K562 (cell line): Measurements from ENCODE around the gene TMC4. TPM values are rescaled to one million over a fixed set of nuclear protein-coding genes. Genes with fewer than 3 reads are reported as not detected.

ENCODE experiments used
- CC2D1A ChIP-seq: fragments of 450-650 bp; IDR thresholded peaks from 2 replicates; pipeline ENCODE4 v1.6.1; 2017; ENCODE audit warnings: mild to moderate bottlenecking
- FIP1L1 ChIP-seq: fragments of 200-400 bp; formaldehyde crosslinking; IDR thresholded peaks from 2 replicates; pipeline ENCODE4 v1.6.1; 2018; ENCODE audit warnings: mild to moderate bottlenecking, low read depth, low read length; ENCODE audit not compliant: poor library complexity, severe bottlenecking
- KDM5B ChIP-seq: fragments of 200-600 bp; sonication (generic); IDR thresholded peaks from 2 replicates; pipeline ENCODE4 v1.6.1; 2012; ENCODE audit warnings: low read depth, mild to moderate bottlenecking, moderate library complexity, low read length, control low read depth, inconsistent platforms; ENCODE audit not compliant: insufficient replicate concordance
- MAZ ChIP-seq, 2 experiments: fragments of 450-650 bp in 1 of 2; sonication (generic) in 1 of 2; formaldehyde crosslinking; IDR thresholded peaks in 1 of 2; conservative IDR thresholded peaks in 1 of 2; 2 replicates each; pipeline versions ENCODE4 v1.4.0 to v1.5.0; 2020; ENCODE audit warnings: mild to moderate bottlenecking in 1 of 2, missing genetic modification reagents in 1 of 2
- MEIS2 ChIP-seq: fragments of 450-650 bp; IDR thresholded peaks from 2 replicates; pipeline ENCODE4 v1.6.1; 2014; ENCODE audit warnings: mild to moderate bottlenecking; ENCODE audit not compliant: partially characterized antibody
- MLLT1 ChIP-seq, 2 experiments: fragments of 450-650 bp; IDR thresholded peaks; 2 replicates each; pipeline ENCODE4 v1.6.1; 2016
- NCOA6 ChIP-seq: fragments of 450-650 bp; IDR thresholded peaks from 2 replicates; pipeline ENCODE4 v1.6.1; 2017; ENCODE audit warnings: mild to moderate bottlenecking
- NONO ChIP-seq, 2 experiments: fragments of 200-400 bp in 1 of 2; fragments of 450-650 bp in 1 of 2; formaldehyde crosslinking in 1 of 2; IDR thresholded peaks; 2 replicates each; pipeline ENCODE4 v1.6.1; 2017; ENCODE audit warnings: low read depth in 2 of 2, mild to moderate bottlenecking in 2 of 2, moderate library complexity in 2 of 2, low read length in 1 of 2
- THAP12 ChIP-seq: fragments of 250-450 bp; sonication (Bioruptor Pico); IDR thresholded peaks from 2 replicates; pipeline ENCODE4 v1.9.0; 2021; ENCODE audit warnings: mild to moderate bottlenecking, inconsistent platforms
- VEZF1 ChIP-seq: fragments of 200-800 bp; sonication (Bioruptor generic); IDR thresholded peaks from 2 replicates; pipeline ENCODE4 v1.6.1; 2017; ENCODE audit warnings: missing genetic modification characterization, missing compliant biosample characterization
- ZFP91 ChIP-seq: sonication (generic); formaldehyde crosslinking; IDR thresholded peaks from 2 replicates; pipeline ENCODE4 v1.8.0; 2022; ENCODE audit warnings: mild to moderate bottlenecking, missing genetic modification reagents
- ZNF507 ChIP-seq: conservative IDR thresholded peaks from 2 replicates; pipeline ENCODE4 v1.6.1; 2017; ENCODE audit warnings: missing genetic modification characterization, missing compliant biosample characterization
- polyA plus RNA-seq, 8 experiments: library from polyadenylated mRNA; depleted of rRNA in 4 of 8; stranded (reverse) in 5 of 8; unstranded in 3 of 8; fragments of >200 nt; fragmentation: Nextera tagmentation in 2 of 8; fragmentation: Illumina TruSeq in 1 of 8; extraction: Ambion mirVana in 2 of 8; extraction: Trizol in 1 of 8; gene quantifications; 2 replicates each; pipeline versions ENCODE4 v1.2.1 to v1.2.3, GENCODE V29; 2011 to 2014; ENCODE audit warnings: inconsistent platforms in 1 of 8, missing spikeins in 1 of 8
- total RNA-seq, 7 experiments: library from RNA; depleted of rRNA in 6 of 7; stranded (reverse); fragments of >200 nt in 6 of 7; fragmentation: Illumina TruSeq in 2 of 7; extraction: Trizol in 2 of 7; gene quantifications; 2 replicates each; pipeline versions ENCODE4 v1.2.1 to v1.2.3, GENCODE V29; 2011 to 2021; ENCODE audit warnings: low replicate concordance in 1 of 7
- TF ChIP-seq, protein P1 (sequence below): sonication (generic); formaldehyde crosslinking; IDR thresholded peaks from 2 replicates; pipeline ENCODE4 v1.8.0; 2022; ENCODE audit warnings: missing genetic modification reagents, mild to moderate bottlenecking, moderate library complexity, borderline replicate concordance
- TF ChIP-seq, protein P2 (sequence below), 3 experiments: IDR thresholded peaks in 2 of 3; conservative IDR thresholded peaks in 1 of 3; 2 replicates each; pipeline ENCODE4 v1.5.1; 2011 to 2012; ENCODE audit warnings: low read length in 3 of 3, mild to moderate bottlenecking in 3 of 3, control low read depth in 2 of 3, improper control_type of control experiment in 1 of 3, inconsistent platforms in 1 of 3, low read depth in 1 of 3, mixed read lengths in 1 of 3, moderate library complexity in 1 of 3; ENCODE audit not compliant: insufficient read depth in 2 of 3

TMC4 gene
- total and polyA plus RNA-seq, 9 of the 15 experiments (the other 6 are each of a cell fraction or from before 2014, with no cell fraction given): 0.12 to 0.79 (median 0.36) TPM; not detected in 2

DNA sequence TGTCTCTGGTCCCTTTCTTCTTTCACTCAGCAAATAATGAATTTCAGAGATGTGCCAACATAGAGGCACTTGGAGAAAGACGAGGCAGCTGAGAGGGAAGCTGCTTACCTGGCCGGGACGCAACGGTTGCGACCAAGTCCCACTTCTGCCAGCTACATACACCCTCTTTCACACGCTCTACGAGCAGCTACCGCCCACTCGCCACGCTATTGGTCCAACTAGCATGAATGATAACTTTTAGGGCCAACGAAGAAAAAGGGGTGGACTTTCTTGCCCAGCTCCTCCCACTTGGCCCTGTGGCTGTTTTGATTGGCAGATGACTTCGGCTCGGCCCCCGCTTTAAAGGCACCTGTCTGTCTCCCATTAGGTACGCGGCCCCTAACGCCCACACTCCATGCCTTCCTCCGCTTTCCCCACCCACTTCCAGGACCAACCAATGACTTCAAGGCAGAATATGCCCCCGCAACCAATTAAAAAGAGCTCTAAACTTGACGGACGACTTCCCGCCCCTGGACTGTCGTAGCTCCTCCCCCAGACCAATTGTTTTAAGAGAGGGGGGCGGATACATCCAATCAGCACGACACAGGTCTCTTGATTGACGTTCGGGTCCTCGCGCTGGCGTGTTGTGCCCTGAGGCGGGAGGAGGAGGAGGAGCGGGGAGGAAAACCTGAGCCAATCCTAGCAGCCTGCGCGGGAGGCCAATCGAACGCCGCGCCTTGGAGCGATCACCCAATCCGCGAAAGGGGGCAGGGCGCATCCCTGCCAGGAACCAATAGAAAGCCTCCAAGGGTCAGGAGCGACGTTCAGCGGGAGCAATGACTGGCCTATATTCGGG lies 35.9 kb downstream of the TMC4 start (continued):
- TF ChIP-seq VEZF1 (CRISPR knock-in tag): peak; percentile 90
- peak; percentile 15 to 97; a peak in 2 of 4 replicates for TF ChIP-seq MLLT1 (IDR thresholded peaks at IDR 0.05)
- TF ChIP-seq CC2D1A: peak; percentile 99
- TF ChIP-seq, protein P1, sequence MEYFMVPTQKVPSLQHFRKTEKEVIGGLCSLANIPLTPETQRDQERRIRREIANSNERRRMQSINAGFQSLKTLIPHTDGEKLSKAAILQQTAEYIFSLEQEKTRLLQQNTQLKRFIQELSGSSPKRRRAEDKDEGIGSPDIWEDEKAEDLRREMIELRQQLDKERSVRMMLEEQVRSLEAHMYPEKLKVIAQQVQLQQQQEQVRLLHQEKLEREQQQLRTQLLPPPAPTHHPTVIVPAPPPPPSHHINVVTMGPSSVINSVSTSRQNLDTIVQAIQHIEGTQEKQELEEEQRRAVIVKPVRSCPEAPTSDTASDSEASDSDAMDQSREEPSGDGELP (CRISPR knock-in tag): peak; percentile 20; the same call in 1 of the 2 replicates
- no peak for TF ChIP-seq NONO (IDR thresholded peaks at IDR 0.05; ENCODE audit: low read depth in 2 of 2, low read length in 1 of 2)
- peak; percentile 9; the same call in 1 of the 2 replicates for TF ChIP-seq THAP12 (CRISPR knock-in tag)
- TF ChIP-seq ZNF507: no peak
- peak; percentile 96 for TF ChIP-seq MEIS2
- no peak for TF ChIP-seq FIP1L1
- peak; percentile 66 to 71; a peak in 3 of 4 replicates for TF ChIP-seq MAZ (CRISPR knock-in tag; conservative IDR thresholded peaks at IDR 0.05 in 1 of 2, IDR thresholded peaks at IDR 0.05 in 1 of 2)
- TF ChIP-seq, protein P2, sequence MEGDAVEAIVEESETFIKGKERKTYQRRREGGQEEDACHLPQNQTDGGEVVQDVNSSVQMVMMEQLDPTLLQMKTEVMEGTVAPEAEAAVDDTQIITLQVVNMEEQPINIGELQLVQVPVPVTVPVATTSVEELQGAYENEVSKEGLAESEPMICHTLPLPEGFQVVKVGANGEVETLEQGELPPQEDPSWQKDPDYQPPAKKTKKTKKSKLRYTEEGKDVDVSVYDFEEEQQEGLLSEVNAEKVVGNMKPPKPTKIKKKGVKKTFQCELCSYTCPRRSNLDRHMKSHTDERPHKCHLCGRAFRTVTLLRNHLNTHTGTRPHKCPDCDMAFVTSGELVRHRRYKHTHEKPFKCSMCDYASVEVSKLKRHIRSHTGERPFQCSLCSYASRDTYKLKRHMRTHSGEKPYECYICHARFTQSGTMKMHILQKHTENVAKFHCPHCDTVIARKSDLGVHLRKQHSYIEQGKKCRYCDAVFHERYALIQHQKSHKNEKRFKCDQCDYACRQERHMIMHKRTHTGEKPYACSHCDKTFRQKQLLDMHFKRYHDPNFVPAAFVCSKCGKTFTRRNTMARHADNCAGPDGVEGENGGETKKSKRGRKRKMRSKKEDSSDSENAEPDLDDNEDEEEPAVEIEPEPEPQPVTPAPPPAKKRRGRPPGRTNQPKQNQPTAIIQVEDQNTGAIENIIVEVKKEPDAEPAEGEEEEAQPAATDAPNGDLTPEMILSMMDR (IDR thresholded peaks at IDR 0.05 in 2 of 3, conservative IDR thresholded peaks at IDR 0.05 in 1 of 3; ENCODE audit: insufficient read depth in 2 of 3, low read depth in 1 of 3, low read length in 3 of 3): peak in 1 of 3 experiments; percentile 7; a peak in 1 of 6 replicates
- peak; percentile 79 for TF ChIP-seq KDM5B
- no peak for TF ChIP-seq ZFP91
- no peak for TF ChIP-seq NCOA6
